Heart right ventricle (tissue), 16 donors: ENCODE data around the gene TMEM161A. TPM values are rescaled to one million over a fixed set of nuclear protein-coding genes. Genes with fewer than 3 reads are reported as not detected.

Source experiments
- ATAC-seq, 8 donors: fragments of 200-7000 bp; cut with Tn5 transposase; one replicate each; pipeline ENCODE4 v1.9.1; 2020; ENCODE audit warnings: mild to moderate bottlenecking in 8 of 8, moderate library complexity in 8 of 8, moderate number of reproducible peaks in 1 of 8
- DNase-seq, 2 donors: peaks; one replicate each; pipeline ENCODE4 v3.0.0-alpha.2; 2020
- H3K27ac ChIP-seq, 10 donors: fragments of 200-600 bp; sonication (generic) in 2 of 10; one replicate each; pipeline versions ENCODE4 v1.5.0 to v1.8.0; 2020 to 2022; ENCODE audit warnings: mild to moderate bottlenecking in 3 of 10
- H3K27me3 ChIP-seq, 7 donors: fragments of 200-600 bp; one replicate each; pipeline ENCODE4 v1.8.0; 2021 to 2022; ENCODE audit warnings: mild to moderate bottlenecking in 2 of 7
- H3K36me3 ChIP-seq, 9 donors: fragments of 200-600 bp; sonication (generic) in 1 of 9; one replicate each; pipeline versions ENCODE4 v1.5.0 to v1.8.0; 2020 to 2022; ENCODE audit warnings: mild to moderate bottlenecking in 2 of 9
- H3K4me1 ChIP-seq, 9 donors: fragments of 200-600 bp; sonication (generic) in 1 of 9; one replicate each; pipeline versions ENCODE4 v1.5.0 to v1.8.0; 2020 to 2022; ENCODE audit warnings: mild to moderate bottlenecking in 4 of 9
- H3K4me3 ChIP-seq, 10 donors: fragments of 200-600 bp; sonication (generic) in 2 of 10; one replicate each; pipeline versions ENCODE4 v1.5.0 to v1.8.0; 2020 to 2022; ENCODE audit warnings: mild to moderate bottlenecking in 7 of 10, moderate library complexity in 2 of 10
- H3K9me3 ChIP-seq, 11 donors: fragments of 200-600 bp in 10 of 11; sonication (generic) in 2 of 11; one replicate each; pipeline versions ENCODE4 v1.5.0 to v1.8.0; 2013 to 2022; ENCODE audit warnings: mild to moderate bottlenecking in 2 of 11, control low read depth in 1 of 11, moderate library complexity in 1 of 11
- CTCF ChIP-seq, 9 donors: fragments of 200-600 bp; sonication (generic) in 2 of 9; IDR thresholded peaks; one replicate each; pipeline versions ENCODE4 v1.5.0 to v1.8.0; 2021 to 2022; ENCODE audit warnings: antibody characterized with exemption in 9 of 9, mild to moderate bottlenecking in 5 of 9, moderate library complexity in 1 of 9
- WGBS, 2 donors: extraction: QIAGEN DNeasy Blood & Tissue Kit; methylation state at CpG; one replicate each; pipeline ENCODE4 v1.1.7; 2013; ENCODE audit warnings: inconsistent platforms in 1 of 2; 5-methylcytosine and 5-hydroxymethylcytosine counted together
- intact Hi-C, 10 donors: fragments of 100-400 bp; cut with DNase I; formaldehyde crosslinking; loops; one replicate each; pipeline versions ENCODE4 v1.11.1 to v1.14.2; 2022
- polyA plus RNA-seq, 2 donors: library from polyadenylated mRNA; stranded (reverse); fragments of 200-250 nt; gene quantifications; one replicate each; pipeline ENCODE4 v1.2.3, GENCODE V29; 2013
- total RNA-seq, 10 donors: library from RNA; stranded (reverse); fragmentation: NEBNext Ultra II Directional in 3 of 10; extraction: Animal tissue kit (Norgen Biotek cat#: 25700) in 3 of 10; gene quantifications; one replicate each; pipeline versions ENCODE4 v1.2.1 to v1.2.4, GENCODE V29; 2021 to 2023
- donor health status: Arrhythmogenic right ventricular cardiomyopathy.
- donor health status: ischemic (EF 13 %, LVEDD 7.1; RV severe dilation, severe dysfunction).
- donor health status: healthy with polysubstance abuse.
- donor health status: DM: no; HTN: yes; CAD: no.
- donor health status: DM: no; HTN: no; CAD: no.
- donor health status: ischemic (EF 25% LVEDD 6.9; RV normal size, moderate dysfunction).
- donor health status: ischemic (EF 25% LVEDD 5.7; RV mildly dilated, moderate dysfunction).
- donor health status: healthy.
- donor health status: DM: yes; HTN: yes; CAD: no.
- donor health status: Ischemic cardiomyopathy.
- donor health status: ischemic (EF 35%, LVEDD 5.7; RV mildly dilated, moderate dysfunction).
- donor health status: nonischemic (EF 11% LVEDD 7.7; RV severe dilation, severe dysfunction).
- donor health status: DM: yes; HTN: yes; CAD: no.
- donor health status: PGD.
- donor health status: ischemic (EF 29% LVEDD 5.4; RV normal size, mild dysfunction).
- donor health status: nonischemic (EF 23%, LVEDD 6.1; RV moderate dilation, normal function).

Gene TMEM161A
- total and polyA plus RNA-seq, 12 donors = 11.4 to 27.9 (median 22.1) TPM

- TF ChIP-seq CTCF (IDR thresholded peaks at IDR 0.05) = no peak
- 97 to 100% methylated on average over 1 of the region's 1 CpG for WGBS, 2 donors
- peaks cover 0 to 20% (median 4%) of the 10 kb centered on the region in 9 donors for H3K4me1 ChIP-seq
- H3K27ac ChIP-seq = no peak overlapping the region
- H3K4me3 ChIP-seq = no peak overlapping the region
- DNase-seq (no peak), ATAC-seq (no peak)
- intact Hi-C loops = no loop called here
- H3K9me3 ChIP-seq = no peaks in the 10 kb centered on the region
- H3K36me3 ChIP-seq = peaks cover 0 to 19% (median 0%) of the 10 kb centered on the region in 9 donors
- no peaks in the 10 kb centered on the region for H3K27me3 ChIP-seq
Observed at GRCh38 chr19:19079571-19079970, 58.7 kb downstream of the TMEM161A start.

GRCh38 chr19:19078801-19079200 is 59.5 kb downstream of the TMEM161A start:
- Histone ChIP-seq H3K27me3 (no peaks in the 10 kb centered on the region), H3K4me3 (no peak overlapping the region), H3K4me1 (peaks cover 0 to 20% (median 3%) of the 10 kb centered on the region in 9 donors), H3K9me3 (no peaks in the 10 kb centered on the region), H3K36me3 (peaks cover 0 to 19% (median 0%) of the 10 kb centered on the region in 9 donors), H3K27ac (no peak overlapping the region)
- intact Hi-C loops = no loop called here
- TF ChIP-seq CTCF (IDR thresholded peaks at IDR 0.05) = no peak
- ATAC-seq (no peak), DNase-seq (no peak)
- WGBS, 2 donors = 94 to 96% methylated on average over 6 of the region's 6 CpGs

- 94 to 95% methylated on average over 7 of the region's 7 CpGs for WGBS, 2 donors
- H3K27me3 ChIP-seq = no peaks in the 10 kb centered on the region
- TF ChIP-seq CTCF (IDR thresholded peaks at IDR 0.05) = no peak
- H3K4me3 ChIP-seq = no peak overlapping the region
- H3K27ac ChIP-seq = no peak overlapping the region
- DNase-seq = no peak
- no peak for ATAC-seq
- H3K36me3 ChIP-seq = peaks cover 0 to 19% (median 0%) of the 10 kb centered on the region in 9 donors
- intact Hi-C loops = no loop called here
- H3K4me1 ChIP-seq = peaks cover 0 to 11% (median 0%) of the 10 kb centered on the region in 9 donors
- H3K9me3 ChIP-seq = no peaks in the 10 kb centered on the region
Observed at GRCh38 chr19:19077103-19077502, 61.2 kb downstream of the TMEM161A start.

GRCh38 chr19:19076476-19076875 is 61.8 kb downstream of the TMEM161A start:
- 80 to 81% methylated on average over 1 of the region's 1 CpG for WGBS, 2 donors
- DNase-seq (no peak), ATAC-seq (no peak)
- Histone ChIP-seq H3K4me1 (peaks cover 0 to 7% (median 0%) of the 10 kb centered on the region in 9 donors), H3K9me3 (no peaks in the 10 kb centered on the region), H3K4me3 (no peak overlapping the region), H3K27ac (no peak overlapping the region), H3K36me3 (peaks cover 0 to 19% (median 0%) of the 10 kb centered on the region in 9 donors), H3K27me3 (no peaks in the 10 kb centered on the region)
- intact Hi-C loops = no loop called here
- TF ChIP-seq CTCF (IDR thresholded peaks at IDR 0.05) = no peak
